GM13976 (cell line): ENCODE data around the gene IRAK1.
A peak's percentile ranks its signal among the peaks of the same experiment; 100 is the strongest.

Experiments used
- DNase-seq: peaks from one replicate; pipeline ENCODE4 v3.0.0; 2012; ENCODE audit warnings: low spot score
- CTCF ChIP-seq: IDR thresholded peaks from 2 replicates; pipeline ENCODE4 v1.5.1; 2012; ENCODE audit warnings: borderline replicate concordance, mild to moderate bottlenecking; ENCODE audit not compliant: insufficient read depth; ENCODE audit errors: extremely low read depth, missing control alignments, control extremely low read depth
- in situ Hi-C: fragments of 300-500 bp; cut with MboI; formaldehyde crosslinking; loops from one replicate; pipeline ENCODE4 v1.12.0; 2022; ENCODE audit warnings: low sequenced_read_pairs, mixed read lengths, inconsistent platforms; ENCODE audit not compliant: unreplicated experiment

Gene IRAK1

GRCh38 chrX:153992180-153992579 is 27.5 kb downstream of the IRAK1 start:
- in situ Hi-C loops: no loop called here
- DNase-seq: no peak
- no peak for TF ChIP-seq CTCF

GRCh38 chrX:153991013-153991580 is 28.6 kb downstream of the IRAK1 start:
- DNase-seq: no peak
- no peak for TF ChIP-seq CTCF
- in situ Hi-C loops: no loop called here

GRCh38 chrX:153989973-153990655 is 29.6 kb downstream of the IRAK1 start:
- DNase-seq: no peak
- TF ChIP-seq CTCF: no peak
- in situ Hi-C loops: no loop called here

- no peak for DNase-seq
- no peak for TF ChIP-seq CTCF
- in situ Hi-C loops: no loop called here
Measured at GRCh38 chrX:153988493-153988892, 31.2 kb downstream of the IRAK1 start.

- in situ Hi-C loops: no loop called here
- TF ChIP-seq CTCF: no peak
- peak; percentile 78 for DNase-seq
Measured at GRCh38 chrX:153984351-153985178, 35.1 kb downstream of the IRAK1 start.

- DNase-seq: no peak
- in situ Hi-C loops: no loop called here
- TF ChIP-seq CTCF: no peak
Measured at GRCh38 chrX:153983321-153983801, 36.3 kb downstream of the IRAK1 start.
